Mesangial cell (primary cell): ENCODE measurements around the gene FIBP. TPM values are rescaled to one million over a fixed set of nuclear protein-coding genes. Genes with fewer than 3 reads are reported as not detected.

Source experiments
- total RNA-seq: library from RNA; depleted of rRNA; stranded (reverse); fragments of >200 nt; gene quantifications from 2 replicates; pipeline ENCODE4 v1.2.3, GENCODE V29; 2015

FIBP gene
- total RNA-seq, result 176 and 229 TPM in 2 replicates

DNA sequence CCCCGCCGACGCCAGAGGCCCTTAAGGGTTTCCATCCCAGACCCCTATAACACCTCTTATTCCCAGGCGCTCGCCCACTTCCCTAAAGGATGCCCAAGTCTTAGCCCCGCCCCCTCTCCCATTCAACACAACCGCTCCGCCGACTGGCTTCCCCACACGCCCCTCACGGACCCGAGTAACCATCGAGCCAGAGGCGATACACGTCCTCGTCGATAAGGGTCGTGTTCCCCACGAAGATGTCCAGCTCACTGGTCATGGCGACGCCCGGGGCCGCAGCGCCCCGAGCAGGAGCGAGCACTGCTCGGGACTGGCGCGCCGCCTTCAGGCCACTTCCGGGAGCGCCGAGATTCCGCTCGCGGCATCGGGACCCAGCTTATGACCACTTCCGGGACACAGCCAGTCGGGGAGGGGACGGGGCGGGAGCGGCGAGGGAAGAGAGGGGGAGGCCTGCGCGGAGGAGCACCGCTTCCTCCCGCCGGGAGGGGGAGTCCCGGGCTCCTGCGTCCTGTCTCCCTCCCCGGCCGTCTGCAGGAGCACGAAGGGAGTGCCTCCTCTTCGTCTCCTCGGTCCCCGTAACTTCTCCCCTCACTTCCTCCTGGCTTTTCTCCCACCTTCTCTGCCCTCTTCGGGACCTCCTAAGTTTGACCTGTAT, at the start of gene FIBP:
Gene FIBP, minus strand, starts transcription at position 309 of the 652 bp plus-strand sequence. Its CDS starts 53 bp downstream, at position 256.

DNA sequence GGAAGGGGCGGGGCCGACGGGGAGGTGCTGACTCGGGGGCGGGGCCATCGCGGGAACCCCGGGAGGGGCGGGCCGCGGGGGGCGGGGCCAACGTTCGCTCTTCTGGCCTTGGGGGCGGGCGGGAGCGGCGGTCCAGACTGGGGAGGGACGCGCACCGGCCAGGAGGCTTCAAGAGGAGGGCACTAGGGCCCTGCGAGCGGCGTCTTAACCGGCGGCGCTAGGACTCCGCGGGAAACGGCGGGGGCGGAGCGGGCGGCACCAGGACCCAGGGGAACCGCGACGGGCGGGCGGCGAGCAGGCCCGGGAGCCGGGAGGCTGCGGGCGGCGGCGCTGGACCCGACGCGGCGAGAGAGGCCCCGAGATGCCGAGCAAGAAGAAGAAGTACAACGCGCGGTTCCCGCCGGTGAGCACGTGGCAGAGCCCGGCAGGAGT, 30.9 kb upstream of the FIBP start, which contains the start of gene DRAP1:
Gene DRAP1, plus strand, starts transcription at position 286 of the 432 bp plus-strand sequence. Its CDS starts 76 bp downstream, at position 362.

DNA sequence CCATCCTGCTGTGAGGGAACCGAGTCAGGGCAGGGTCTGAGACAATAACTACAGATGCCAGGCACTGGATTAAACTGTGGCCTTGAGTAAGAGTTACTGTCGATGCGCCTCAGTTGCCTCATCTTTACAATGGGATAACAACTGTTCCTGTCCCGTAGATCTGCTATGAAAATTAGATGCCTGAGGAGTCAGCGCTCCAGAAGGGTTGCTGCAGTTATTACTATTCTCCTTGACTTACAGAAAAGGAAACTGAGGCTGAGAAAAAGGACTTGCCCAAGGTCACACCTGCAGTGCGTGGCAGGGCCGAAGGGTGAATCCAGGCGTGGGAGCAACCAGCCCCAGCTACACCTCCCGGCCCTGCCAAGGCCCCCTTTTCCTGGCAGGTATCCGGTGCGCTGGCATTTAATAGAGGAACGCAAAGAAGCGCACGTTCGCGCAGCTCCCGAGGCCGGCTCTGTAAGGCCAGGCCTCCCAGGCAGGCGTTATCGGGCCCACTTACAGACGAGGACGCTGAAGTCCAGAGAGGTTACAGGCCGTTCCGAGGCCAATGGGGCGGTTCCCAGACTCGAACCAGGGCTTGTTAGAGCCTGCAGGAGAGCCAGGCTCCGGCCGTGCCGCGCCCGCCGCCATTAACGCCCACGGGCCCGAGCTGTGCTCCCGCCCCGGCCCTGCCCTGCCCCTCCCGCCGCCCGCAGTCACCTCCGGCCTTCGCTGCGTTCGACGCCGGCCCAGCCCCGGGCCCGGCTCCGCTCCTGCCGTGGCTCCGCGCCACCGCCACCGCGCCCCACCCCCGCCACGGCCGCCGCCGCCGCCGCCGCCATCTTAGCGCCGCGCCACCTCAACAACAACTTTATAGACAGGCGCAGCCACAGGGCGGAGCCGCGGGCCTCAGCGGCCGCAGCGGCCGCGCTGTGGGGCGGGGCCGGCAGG, 30.2 kb upstream of the FIBP start, which contains the start of gene C11orf68:
Gene C11orf68, minus strand, starts transcription at position 852 of the 930 bp plus-strand sequence. Its CDS starts 31 bp downstream, at position 821.

DNA sequence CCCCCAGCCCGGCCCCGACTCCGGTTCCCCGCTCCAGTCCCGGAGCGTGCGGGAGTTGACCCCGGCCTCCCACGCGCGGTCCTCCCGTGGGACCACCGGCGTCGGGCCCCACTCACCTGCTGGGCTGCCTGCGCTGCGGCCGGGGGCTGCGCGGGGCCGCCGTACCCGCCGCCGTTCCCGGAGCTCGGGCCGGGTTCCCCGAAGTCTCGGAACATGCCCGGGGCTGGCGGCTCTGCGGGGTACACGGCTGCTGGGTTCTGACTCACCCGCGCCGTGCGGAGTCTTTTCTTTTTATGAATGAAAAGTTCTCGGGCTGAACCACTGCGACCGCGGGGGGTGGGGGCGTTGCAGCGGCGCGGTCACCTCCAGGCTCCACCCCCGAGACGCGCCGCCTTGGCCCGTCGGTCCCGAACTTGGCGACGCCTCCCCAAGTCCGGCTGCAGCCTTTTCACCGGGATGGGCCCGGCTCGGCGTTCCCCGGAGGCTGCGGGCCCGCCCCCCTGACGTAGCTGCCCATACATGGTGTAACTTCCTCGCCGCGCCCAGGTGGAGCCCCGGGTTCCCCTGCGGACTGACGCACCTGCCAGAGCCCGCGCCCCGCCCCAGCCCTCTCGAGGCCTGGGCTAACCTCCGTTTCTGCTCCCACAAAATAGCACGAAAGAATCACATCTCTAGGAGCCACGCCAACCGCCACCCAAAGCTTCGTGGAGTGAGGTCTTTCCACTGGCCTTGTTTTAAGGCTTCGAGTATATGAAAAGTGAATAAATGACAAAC, 12.0 kb upstream of the FIBP start, which contains the start of gene FOSL1:
Gene FOSL1, minus strand, starts transcription at position 264 of the 774 bp plus-strand sequence. Its CDS starts 49 bp downstream, at position 215.

DNA sequence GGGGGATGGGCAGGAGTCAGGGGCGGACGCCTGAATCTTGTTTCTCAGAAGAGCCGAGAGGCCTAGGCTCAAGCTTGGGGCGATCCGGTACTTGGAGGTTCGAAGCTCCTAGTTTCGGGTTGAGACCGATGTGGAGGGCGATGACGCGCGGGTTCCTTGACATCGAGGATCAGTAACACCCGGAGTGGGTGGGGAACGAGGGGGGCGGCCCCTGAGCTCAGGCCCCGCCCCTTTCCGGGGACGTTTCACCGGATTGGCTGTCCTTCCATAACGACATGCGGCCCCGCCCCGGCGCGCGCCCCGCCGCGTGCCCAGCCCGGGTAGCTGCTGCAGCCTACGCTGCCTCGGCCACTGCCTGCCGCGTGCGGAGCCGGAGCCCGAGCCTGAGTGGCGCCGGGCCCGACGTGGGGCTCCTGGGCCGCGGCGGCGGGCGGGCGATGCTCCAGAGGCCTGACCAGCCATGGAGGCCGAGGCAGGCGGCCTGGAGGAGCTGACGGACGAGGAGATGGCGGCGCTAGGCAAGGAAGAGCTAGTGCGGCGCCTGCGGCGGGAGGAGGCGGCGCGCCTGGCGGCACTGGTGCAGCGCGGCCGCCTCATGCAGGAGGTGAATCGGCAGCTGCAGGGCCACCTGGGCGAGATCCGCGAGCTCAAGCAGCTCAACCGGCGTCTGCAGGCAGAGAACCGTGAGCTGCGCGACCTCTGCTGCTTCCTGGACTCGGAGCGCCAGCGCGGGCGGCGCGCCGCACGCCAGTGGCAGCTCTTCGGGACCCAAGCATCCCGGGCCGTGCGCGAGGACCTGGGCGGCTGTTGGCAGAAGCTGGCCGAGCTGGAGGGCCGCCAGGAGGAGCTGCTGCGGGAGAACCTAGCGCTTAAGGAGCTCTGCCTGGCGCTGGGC, 2.3 kb upstream of the FIBP start, which contains the start of gene CCDC85B:
Gene CCDC85B, plus strand, starts transcription at position 350 of the 895 bp plus-strand sequence. Its CDS starts 111 bp downstream, at position 461.

DNA sequence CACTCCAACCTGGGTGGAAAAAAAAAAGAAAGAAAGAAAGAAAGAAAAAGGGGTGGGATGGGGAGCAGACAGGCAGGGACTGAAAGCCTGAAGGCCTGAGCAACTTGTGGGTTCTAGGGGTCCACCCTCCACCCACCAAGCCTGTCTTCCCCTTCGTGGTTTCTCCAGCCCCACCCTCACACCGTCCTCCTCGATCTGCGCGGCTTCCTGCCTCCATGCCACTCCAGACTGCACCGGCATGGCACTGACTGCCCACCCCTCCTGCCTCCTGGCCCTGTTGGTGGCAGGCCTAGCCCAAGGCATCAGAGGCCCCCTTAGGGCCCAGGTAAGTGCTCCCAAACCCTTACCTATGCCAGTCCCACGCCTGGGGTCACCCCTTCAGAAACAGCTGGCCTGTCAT, 8.7 kb downstream of the FIBP start, which contains the start of gene CTSW:
Gene CTSW, plus strand, starts transcription at position 221 of the 400 bp plus-strand sequence. Its CDS starts 18 bp downstream, at position 239.

DNA sequence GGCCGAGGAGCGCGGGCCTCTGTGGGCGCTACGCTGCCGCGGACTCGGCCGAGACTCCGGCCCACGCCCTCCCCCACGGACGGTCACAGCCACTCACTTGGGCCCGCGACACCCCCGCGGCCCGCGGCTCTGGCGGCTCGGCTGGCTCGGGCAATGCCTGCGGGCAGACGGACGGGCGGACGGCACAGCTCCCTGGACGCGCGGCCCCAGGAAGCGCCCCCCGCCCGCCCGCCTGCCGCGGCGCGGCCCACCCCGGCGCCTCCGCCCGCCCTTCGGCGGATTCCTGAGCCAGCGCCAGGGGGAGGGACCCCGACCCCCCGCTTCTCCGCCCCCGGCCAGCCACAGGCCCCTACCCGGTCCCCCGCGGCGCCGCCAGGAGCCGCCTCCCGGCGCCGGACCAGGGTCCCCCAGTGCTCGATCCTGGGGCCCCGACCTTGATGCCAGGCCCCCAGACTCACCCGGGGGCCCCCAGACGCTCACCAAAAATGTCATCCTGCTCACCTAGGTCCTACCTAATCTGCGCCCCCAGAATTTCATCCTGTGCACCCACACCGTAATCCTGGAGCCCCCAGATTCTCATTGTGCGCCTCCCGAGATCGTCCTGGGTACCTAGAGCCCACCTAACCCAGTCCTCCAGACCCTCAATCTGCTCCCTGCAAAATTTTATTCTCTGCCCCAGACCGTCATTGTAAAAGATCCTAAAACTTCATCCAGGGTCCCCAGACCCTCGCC, 15.5 kb downstream of the FIBP start, which contains the start of gene EFEMP2:
Gene EFEMP2, minus strand, starts transcription at position 215 of the 732 bp plus-strand sequence. CDS start 446 bp downstream, outside the sequence.

DNA sequence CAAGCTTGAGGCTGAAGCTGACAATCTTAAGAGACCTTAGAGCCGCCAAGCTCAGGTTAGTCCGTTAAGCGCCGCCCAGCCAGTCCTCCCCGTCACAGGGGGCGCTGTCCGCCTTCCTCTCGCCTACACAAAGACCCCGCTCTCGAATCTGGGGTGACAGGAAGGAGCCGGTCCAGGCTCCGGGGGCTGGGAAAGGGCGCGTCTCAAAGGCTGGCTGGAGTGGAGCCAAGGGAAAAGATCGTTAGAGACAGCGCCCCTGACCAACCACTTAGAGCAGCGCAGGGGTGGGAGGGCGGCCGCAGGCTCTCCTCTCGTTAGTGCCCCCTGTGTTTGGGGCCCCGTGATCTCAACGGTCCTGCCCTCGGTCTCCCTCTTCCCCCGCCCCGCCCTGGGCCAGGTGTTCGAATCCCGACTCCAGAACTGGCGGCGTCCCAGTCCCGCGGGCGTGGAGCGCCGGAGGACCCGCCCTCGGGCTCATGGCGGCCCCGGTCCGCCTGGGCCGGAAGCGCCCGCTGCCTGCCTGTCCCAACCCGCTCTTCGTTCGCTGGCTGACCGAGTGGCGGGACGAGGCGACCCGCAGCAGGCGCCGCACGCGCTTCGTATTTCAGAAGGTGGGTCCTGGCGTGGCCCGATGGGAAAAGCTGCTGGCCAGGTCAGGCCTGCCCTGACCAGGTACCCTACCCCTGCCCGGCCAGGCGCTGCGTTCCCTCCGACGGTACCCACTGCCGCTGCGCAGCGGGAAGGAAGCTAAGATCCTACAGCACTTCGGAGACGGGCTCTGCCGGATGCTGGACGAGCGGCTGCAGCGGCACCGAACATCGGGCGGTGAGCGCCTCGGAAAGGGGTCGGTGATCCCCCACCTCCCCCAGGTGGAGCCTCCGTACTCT, 27.8 kb downstream of the FIBP start, which contains the start of gene MUS81:
Gene MUS81, plus strand, starts transcription at position 156 of the 887 bp plus-strand sequence. Its CDS starts 321 bp downstream, at position 477.

DNA sequence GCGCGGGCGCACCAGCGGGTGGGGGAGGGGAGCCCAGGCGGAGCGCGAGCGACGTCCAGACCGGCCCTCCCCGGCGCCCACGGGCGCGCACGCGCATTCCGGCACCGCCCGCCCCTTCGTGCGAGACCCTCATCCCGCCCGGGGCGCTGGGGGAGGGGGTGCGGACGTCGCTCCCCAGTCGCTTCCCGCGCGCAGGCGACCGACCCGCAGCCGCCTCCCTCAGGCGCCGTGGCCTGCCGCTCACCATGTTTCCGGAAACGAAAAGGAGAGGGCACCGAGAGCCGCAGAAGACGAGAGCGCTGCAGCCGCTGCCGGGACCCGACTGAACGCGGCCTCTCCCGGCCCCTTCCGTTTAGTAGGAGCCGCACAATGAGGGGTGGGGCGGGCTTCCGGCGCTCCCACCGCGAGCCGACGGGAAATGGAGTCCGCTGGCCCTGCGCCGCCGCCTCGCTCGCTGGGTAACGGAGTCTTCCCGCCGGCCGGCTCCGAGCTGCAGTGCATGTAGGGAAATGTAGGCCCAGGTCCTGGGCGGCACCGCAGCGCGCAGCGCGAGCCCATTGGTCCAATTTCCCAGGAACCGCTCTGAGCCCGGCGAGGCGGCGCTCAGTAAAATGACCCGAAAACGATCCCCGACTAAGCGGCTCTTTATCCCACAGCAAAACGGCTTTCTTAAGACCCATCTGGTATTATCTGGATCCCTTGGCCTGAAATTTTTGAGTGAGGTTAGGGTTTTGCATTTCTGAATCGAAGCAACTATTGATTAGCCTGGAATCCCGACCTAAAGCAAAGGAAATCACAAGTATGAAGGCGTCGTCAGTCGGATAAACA, 30.2 kb downstream of the FIBP start, which contains the start of gene CFL1:
Gene CFL1, minus strand, starts transcription at position 328 of the 828 bp plus-strand sequence. Its CDS starts 81 bp downstream, at position 247.

Other genes with a start within 250 kb of the FIBP start
- 57.8 and 74.3 TPM in 2 replicates for gene RELA, start 225.6 kb downstream of the FIBP start, total RNA-seq
- 46.8 and 47.7 TPM in 2 replicates for gene KAT5, start 176.2 kb downstream of the FIBP start, total RNA-seq
- 20.2 and 48.9 TPM in 2 replicates for gene RNASEH2C, start 167.7 kb downstream of the FIBP start, total RNA-seq
- gene AP5B1, start 107.5 kb downstream of the FIBP start, total RNA-seq, result 12.5 and 13.9 TPM in 2 replicates
- gene OVOL1, start 101.4 kb downstream of the FIBP start, total RNA-seq, result 0.51 TPM in 1 of 2 replicates, not detected in the other
- 0.89 TPM in 1 of 2 replicates, not detected in the other for gene SNX32, start 54.5 kb downstream of the FIBP start, total RNA-seq
- 1,341 and 2,316 TPM in 2 replicates for gene CFL1, start 30.3 kb downstream of the FIBP start, total RNA-seq
- gene MUS81, start 28.0 kb downstream of the FIBP start, total RNA-seq, result 52.4 and 57.2 TPM in 2 replicates
- gene EFEMP2, start 15.7 kb downstream of the FIBP start, total RNA-seq, result 77.6 and 161 TPM in 2 replicates
- gene CTSW, start 8.6 kb downstream of the FIBP start, total RNA-seq, result 0.81 TPM in 1 of 2 replicates, not detected in the other
- gene CCDC85B, start 2.2 kb upstream of the FIBP start, total RNA-seq, result 55.9 and 59.3 TPM in 2 replicates
- 19.8 and 147 TPM in 2 replicates for gene FOSL1, start 11.9 kb upstream of the FIBP start, total RNA-seq
- gene C11orf68, start 30.6 kb upstream of the FIBP start, total RNA-seq, result 25.6 and 28.8 TPM in 2 replicates
- gene DRAP1, start 31.0 kb upstream of the FIBP start, total RNA-seq, result 104 and 182 TPM in 2 replicates
- not detected in 2 replicates for gene TSGA10IP, start 57.0 kb upstream of the FIBP start, total RNA-seq
- 48.7 and 51.8 TPM in 2 replicates for gene SART1, start 73.3 kb upstream of the FIBP start, total RNA-seq
- gene EIF1AD, start 113.7 kb upstream of the FIBP start, total RNA-seq, result 28.1 and 34.7 TPM in 2 replicates
- 70.9 and 118 TPM in 2 replicates for gene BANF1, start 114.0 kb upstream of the FIBP start, total RNA-seq
- 2.4 and 18.0 TPM in 2 replicates for gene CST6, start 123.5 kb upstream of the FIBP start, total RNA-seq
- 0.33 and 1.0 TPM in 2 replicates for gene CATSPER1, start 138.0 kb upstream of the FIBP start, total RNA-seq
- 2.1 and 45.1 TPM in 2 replicates for gene GAL3ST3, start 160.7 kb upstream of the FIBP start, total RNA-seq
- 160 and 223 TPM in 2 replicates for gene SF3B2, start 163.9 kb upstream of the FIBP start, total RNA-seq
- 50.5 and 67.8 TPM in 2 replicates for gene PACS1, start 181.8 kb upstream of the FIBP start, total RNA-seq